NT2/D1 (cell line): Measurements from ENCODE around the gene ATP5MC3.

ENCODE experiments used
- SUZ12 ChIP-seq: IDR thresholded peaks from 2 replicates; pipeline ENCODE4 v1.6.1; 2011; ENCODE audit not compliant: insufficient read length, insufficient read depth; ENCODE audit errors: extremely low read depth
- YY1 ChIP-seq: IDR thresholded peaks from 2 replicates; pipeline ENCODE4 v1.6.1; 2011; ENCODE audit not compliant: insufficient read length, insufficient read depth
- ZNF274 ChIP-seq: IDR thresholded peaks from 2 replicates; pipeline ENCODE4 v1.6.1; 2011; ENCODE audit warnings: mild to moderate bottlenecking, low read depth, low read length

DNA sequence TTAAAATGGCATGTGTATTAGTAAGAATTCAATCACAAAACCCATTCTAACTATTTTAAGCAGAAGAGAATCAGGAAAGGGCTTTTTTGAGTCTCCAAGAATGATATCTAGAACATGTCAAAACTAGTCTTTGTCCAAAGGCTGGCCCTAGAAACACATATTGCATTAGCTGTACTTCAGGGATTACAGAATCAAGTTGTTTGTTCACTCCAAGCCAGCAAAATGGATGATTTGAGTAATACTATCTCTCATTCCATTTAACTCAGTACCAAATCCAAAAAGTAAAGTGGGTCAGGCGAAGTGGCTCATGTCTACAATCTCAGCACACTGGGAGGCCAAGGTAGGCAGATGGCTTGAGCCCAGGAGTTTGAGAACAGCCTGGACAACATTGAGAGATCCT is 54.8 kb downstream of the ATP5MC3 start:
- TF ChIP-seq SUZ12 (no peak), YY1 (no peak), ZNF274 (no peak)
